ENCODE measurements around the gene COX8C.

COX8C gene

DNA sequence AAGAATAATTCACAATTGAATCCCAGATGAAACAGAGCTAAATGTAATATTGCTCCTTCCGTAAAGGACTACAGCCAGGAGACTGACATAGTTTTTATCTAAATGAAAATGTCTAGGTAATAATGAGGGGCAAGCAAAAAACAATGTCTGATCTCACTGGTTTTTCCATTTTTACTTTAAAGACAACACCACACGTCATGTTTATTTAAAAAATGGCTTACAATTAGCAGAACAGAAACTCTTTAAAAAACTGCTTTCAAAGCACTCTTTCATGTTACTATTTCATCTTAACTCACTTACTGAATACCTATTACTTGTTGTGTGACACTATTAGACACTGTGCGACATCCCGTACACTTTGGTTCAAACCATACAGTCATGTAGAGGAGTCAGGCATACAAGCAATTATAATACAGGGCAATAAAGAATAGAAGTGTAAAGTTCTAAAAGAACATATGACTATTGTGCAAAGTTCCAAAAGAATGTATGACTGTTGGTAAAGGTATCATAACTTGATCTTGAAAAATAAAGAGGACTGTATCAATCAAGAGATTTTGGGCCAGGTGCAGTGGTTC, 23.3 kb upstream of the COX8C start:
- CTCF ChIA-PET = no interaction called here
- H3K4me1 ChIP-seq (ENCODE audit: control insufficient read depth, insufficient read depth, low read length) = peaks cover 7% of the 10 kb centered on the region
- H3K36me3 ChIP-seq (ENCODE audit: control insufficient read depth in 2 of 2, insufficient read depth in 1 of 2, low read length in 2 of 2) = peaks cover 0 to 9% of the 10 kb centered on the region in 2 experiments; a peak in 2 of 3 replicates
- POLR2A ChIA-PET = no interaction called here
- H3K9me3 ChIP-seq (ENCODE audit: control insufficient read depth, insufficient read depth, low read depth, low read length) = no peaks in the 10 kb centered on the region
- no peak overlapping the region for H3K27ac ChIP-seq (ENCODE audit: extremely low read depth, low read depth, low read length)
- TF ChIP-seq, protein P1, sequence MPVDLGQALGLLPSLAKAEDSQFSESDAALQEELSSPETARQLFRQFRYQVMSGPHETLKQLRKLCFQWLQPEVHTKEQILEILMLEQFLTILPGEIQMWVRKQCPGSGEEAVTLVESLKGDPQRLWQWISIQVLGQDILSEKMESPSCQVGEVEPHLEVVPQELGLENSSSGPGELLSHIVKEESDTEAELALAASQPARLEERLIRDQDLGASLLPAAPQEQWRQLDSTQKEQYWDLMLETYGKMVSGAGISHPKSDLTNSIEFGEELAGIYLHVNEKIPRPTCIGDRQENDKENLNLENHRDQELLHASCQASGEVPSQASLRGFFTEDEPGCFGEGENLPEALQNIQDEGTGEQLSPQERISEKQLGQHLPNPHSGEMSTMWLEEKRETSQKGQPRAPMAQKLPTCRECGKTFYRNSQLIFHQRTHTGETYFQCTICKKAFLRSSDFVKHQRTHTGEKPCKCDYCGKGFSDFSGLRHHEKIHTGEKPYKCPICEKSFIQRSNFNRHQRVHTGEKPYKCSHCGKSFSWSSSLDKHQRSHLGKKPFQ (tag by site-specific recombination; IDR thresholded peaks at IDR 0.05) = no peak
- TF ChIP-seq ZNF37A (tag by site-specific recombination; IDR thresholded peaks at IDR 0.05) = no peak
- TF ChIP-seq, protein P2, sequence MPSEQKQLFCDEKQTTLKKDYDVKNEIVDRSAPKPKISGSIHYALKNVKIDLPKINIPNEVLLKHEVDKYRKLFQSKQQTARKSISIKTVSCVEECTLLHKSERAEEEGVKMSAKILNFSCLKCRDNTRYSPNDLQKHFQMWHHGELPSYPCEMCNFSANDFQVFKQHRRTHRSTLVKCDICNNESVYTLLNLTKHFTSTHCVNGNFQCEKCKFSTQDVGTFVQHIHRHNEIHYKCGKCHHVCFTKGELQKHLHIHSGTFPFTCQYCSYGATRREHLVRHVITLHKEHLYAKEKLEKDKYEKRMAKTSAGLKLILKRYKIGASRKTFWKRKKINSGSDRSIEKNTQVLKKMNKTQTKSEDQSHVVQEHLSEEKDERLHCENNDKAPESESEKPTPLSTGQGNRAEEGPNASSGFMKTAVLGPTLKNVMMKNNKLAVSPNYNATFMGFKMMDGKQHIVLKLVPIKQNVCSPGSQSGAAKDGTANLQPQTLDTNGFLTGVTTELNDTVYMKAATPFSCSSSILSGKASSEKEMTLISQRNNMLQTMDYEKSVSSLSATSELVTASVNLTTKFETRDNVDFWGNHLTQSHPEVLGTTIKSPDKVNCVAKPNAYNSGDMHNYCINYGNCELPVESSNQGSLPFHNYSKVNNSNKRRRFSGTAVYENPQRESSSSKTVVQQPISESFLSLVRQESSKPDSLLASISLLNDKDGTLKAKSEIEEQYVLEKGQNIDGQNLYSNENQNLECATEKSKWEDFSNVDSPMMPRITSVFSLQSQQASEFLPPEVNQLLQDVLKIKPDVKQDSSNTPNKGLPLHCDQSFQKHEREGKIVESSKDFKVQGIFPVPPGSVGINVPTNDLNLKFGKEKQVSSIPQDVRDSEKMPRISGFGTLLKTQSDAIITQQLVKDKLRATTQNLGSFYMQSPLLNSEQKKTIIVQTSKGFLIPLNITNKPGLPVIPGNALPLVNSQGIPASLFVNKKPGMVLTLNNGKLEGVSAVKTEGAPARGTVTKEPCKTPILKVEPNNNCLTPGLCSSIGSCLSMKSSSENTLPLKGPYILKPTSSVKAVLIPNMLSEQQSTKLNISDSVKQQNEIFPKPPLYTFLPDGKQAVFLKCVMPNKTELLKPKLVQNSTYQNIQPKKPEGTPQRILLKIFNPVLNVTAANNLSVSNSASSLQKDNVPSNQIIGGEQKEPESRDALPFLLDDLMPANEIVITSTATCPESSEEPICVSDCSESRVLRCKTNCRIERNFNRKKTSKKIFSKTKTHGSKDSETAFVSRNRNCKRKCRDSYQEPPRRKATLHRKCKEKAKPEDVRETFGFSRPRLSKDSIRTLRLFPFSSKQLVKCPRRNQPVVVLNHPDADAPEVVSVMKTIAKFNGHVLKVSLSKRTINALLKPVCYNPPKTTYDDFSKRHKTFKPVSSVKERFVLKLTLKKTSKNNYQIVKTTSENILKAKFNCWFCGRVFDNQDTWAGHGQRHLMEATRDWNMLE (tag by site-specific recombination; conservative IDR thresholded peaks at IDR 0.05; ENCODE audit: low read depth) = no peak
- no peak for TF ChIP-seq ZNF560 (tag by site-specific recombination; IDR thresholded peaks at IDR 0.05; ENCODE audit: borderline replicate concordance)
- no peak for TF ChIP-seq ZNF366 (tag by site-specific recombination; conservative IDR thresholded peaks at IDR 0.05)
- TF ChIP-seq, protein P3, sequence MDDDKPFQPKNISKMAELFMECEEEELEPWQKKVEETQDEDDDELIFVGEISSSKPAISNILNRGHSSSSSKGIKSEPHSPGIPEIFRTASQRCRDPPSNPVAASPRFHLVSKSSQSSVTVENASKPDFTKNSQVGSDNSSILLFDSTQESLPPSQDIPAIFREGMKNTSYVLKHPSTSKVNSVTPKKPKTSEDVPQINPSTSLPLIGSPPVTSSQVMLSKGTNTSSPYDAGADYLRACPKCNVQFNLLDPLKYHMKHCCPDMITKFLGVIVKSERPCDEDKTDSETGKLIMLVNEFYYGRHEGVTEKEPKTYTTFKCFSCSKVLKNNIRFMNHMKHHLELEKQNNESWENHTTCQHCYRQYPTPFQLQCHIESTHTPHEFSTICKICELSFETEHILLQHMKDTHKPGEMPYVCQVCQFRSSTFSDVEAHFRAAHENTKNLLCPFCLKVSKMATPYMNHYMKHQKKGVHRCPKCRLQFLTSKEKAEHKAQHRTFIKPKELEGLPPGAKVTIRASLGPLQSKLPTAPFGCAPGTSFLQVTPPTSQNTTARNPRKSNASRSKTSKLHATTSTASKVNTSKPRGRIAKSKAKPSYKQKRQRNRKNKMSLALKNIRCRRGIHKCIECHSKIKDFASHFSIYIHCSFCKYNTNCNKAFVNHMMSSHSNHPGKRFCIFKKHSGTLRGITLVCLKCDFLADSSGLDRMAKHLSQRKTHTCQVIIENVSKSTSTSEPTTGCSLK (tag by site-specific recombination; IDR thresholded peaks at IDR 0.05) = no peak
- no peak for TF ChIP-seq ZNF416 (tag by site-specific recombination; IDR thresholded peaks at IDR 0.05)
- TF ChIP-seq, protein P4, sequence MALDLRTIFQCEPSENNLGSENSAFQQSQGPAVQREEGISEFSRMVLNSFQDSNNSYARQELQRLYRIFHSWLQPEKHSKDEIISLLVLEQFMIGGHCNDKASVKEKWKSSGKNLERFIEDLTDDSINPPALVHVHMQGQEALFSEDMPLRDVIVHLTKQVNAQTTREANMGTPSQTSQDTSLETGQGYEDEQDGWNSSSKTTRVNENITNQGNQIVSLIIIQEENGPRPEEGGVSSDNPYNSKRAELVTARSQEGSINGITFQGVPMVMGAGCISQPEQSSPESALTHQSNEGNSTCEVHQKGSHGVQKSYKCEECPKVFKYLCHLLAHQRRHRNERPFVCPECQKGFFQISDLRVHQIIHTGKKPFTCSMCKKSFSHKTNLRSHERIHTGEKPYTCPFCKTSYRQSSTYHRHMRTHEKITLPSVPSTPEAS (tag by site-specific recombination; IDR thresholded peaks at IDR 0.05) = no peak
- TF ChIP-seq ZNF76 (tag by site-specific recombination; IDR thresholded peaks at IDR 0.05; ENCODE audit: borderline replicate concordance, low read depth) = no peak
- TF ChIP-seq, protein P5, sequence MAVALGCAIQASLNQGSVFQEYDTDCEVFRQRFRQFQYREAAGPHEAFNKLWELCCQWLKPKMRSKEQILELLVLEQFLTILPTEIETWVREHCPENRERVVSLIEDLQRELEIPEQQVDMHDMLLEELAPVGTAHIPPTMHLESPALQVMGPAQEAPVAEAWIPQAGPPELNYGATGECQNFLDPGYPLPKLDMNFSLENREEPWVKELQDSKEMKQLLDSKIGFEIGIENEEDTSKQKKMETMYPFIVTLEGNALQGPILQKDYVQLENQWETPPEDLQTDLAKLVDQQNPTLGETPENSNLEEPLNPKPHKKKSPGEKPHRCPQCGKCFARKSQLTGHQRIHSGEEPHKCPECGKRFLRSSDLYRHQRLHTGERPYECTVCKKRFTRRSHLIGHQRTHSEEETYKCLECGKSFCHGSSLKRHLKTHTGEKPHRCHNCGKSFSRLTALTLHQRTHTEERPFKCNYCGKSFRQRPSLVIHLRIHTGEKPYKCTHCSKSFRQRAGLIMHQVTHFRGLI (tag by site-specific recombination; IDR thresholded peaks at IDR 0.05) = no peak
- no peak for TF ChIP-seq ZSCAN23 (tag by site-specific recombination; IDR thresholded peaks at IDR 0.05)
- no peak for TF ChIP-seq YY2 (tag by site-specific recombination; IDR thresholded peaks at IDR 0.05)
- TF ChIP-seq ZNF324 (tag by site-specific recombination; IDR thresholded peaks at IDR 0.05) = no peak
- TF ChIP-seq, protein P6, sequence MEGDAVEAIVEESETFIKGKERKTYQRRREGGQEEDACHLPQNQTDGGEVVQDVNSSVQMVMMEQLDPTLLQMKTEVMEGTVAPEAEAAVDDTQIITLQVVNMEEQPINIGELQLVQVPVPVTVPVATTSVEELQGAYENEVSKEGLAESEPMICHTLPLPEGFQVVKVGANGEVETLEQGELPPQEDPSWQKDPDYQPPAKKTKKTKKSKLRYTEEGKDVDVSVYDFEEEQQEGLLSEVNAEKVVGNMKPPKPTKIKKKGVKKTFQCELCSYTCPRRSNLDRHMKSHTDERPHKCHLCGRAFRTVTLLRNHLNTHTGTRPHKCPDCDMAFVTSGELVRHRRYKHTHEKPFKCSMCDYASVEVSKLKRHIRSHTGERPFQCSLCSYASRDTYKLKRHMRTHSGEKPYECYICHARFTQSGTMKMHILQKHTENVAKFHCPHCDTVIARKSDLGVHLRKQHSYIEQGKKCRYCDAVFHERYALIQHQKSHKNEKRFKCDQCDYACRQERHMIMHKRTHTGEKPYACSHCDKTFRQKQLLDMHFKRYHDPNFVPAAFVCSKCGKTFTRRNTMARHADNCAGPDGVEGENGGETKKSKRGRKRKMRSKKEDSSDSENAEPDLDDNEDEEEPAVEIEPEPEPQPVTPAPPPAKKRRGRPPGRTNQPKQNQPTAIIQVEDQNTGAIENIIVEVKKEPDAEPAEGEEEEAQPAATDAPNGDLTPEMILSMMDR (tag by site-specific recombination; IDR thresholded peaks at IDR 0.05) = no peak
- no peak for TF ChIP-seq GFI1B (tag by site-specific recombination; IDR thresholded peaks at IDR 0.05)
- TF ChIP-seq ZNF133 (tag by site-specific recombination; IDR thresholded peaks at IDR 0.05) = no peak
- TF ChIP-seq, protein P7, sequence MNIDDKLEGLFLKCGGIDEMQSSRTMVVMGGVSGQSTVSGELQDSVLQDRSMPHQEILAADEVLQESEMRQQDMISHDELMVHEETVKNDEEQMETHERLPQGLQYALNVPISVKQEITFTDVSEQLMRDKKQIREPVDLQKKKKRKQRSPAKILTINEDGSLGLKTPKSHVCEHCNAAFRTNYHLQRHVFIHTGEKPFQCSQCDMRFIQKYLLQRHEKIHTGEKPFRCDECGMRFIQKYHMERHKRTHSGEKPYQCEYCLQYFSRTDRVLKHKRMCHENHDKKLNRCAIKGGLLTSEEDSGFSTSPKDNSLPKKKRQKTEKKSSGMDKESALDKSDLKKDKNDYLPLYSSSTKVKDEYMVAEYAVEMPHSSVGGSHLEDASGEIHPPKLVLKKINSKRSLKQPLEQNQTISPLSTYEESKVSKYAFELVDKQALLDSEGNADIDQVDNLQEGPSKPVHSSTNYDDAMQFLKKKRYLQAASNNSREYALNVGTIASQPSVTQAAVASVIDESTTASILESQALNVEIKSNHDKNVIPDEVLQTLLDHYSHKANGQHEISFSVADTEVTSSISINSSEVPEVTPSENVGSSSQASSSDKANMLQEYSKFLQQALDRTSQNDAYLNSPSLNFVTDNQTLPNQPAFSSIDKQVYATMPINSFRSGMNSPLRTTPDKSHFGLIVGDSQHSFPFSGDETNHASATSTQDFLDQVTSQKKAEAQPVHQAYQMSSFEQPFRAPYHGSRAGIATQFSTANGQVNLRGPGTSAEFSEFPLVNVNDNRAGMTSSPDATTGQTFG (tag by site-specific recombination; IDR thresholded peaks at IDR 0.05; ENCODE audit: borderline replicate concordance) = no peak
- no peak for TF ChIP-seq ZNF138 (tag by site-specific recombination; IDR thresholded peaks at IDR 0.05; ENCODE audit: borderline replicate concordance)
- TF ChIP-seq, protein P8, sequence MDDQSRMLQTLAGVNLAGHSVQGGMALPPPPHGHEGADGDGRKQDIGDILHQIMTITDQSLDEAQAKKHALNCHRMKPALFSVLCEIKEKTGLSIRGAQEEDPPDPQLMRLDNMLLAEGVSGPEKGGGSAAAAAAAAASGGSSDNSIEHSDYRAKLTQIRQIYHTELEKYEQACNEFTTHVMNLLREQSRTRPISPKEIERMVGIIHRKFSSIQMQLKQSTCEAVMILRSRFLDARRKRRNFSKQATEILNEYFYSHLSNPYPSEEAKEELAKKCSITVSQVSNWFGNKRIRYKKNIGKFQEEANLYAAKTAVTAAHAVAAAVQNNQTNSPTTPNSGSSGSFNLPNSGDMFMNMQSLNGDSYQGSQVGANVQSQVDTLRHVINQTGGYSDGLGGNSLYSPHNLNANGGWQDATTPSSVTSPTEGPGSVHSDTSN (CRISPR knock-in tag; IDR thresholded peaks at IDR 0.05) = no peak
- no peak for TF ChIP-seq KLF10 (tag by site-specific recombination; IDR thresholded peaks at IDR 0.05)
- H3K4me3 ChIP-seq (ENCODE audit: low read depth, low read length) = no peak overlapping the region

All from HEK293 (cell line).